Measurements from ENCODE around the gene TNNC2.

The TNNC2 gene

GRCh38 chr20:45782890-45783289, 44.2 kb downstream of the TNNC2 start:
- DNase-seq (ENCODE audit: low read depth in 3 of 3), result no peak

- no peak for DNase-seq (ENCODE audit: low read depth in 3 of 3)
Measured at GRCh38 chr20:45781391-45781931, 45.7 kb downstream of the TNNC2 start.

- no peak for DNase-seq (ENCODE audit: low read depth in 3 of 3)
Measured at GRCh38 chr20:45780159-45780558, 47.0 kb downstream of the TNNC2 start.

GRCh38 chr20:45779011-45779915, 47.8 kb downstream of the TNNC2 start:
- DNase-seq (ENCODE audit: low read depth in 3 of 3), result no peak

GRCh38 chr20:45776931-45777330, 50.2 kb downstream of the TNNC2 start:
- DNase-seq (ENCODE audit: low read depth in 3 of 3), result no peak

GRCh38 chr20:45775411-45775810, 51.7 kb downstream of the TNNC2 start:
- no peak for DNase-seq (ENCODE audit: low read depth in 3 of 3)

GRCh38 chr20:45774945-45775344, 52.2 kb downstream of the TNNC2 start:
- no peak for DNase-seq (ENCODE audit: low read depth in 3 of 3)
